AG04450 (cell line): Measurements from ENCODE around the gene JAM2. TPM values are rescaled to one million over a fixed set of nuclear protein-coding genes. Genes with fewer than 3 reads are reported as not detected.
"Not testable (repeated sequence)": the region's sequence is repeated elsewhere in the genome, so short reads cannot be mapped to it uniquely, and the experiment has no call there.

ENCODE experiments used
- CTCF ChIA-PET: fragments of 300-600, 350-600 bp; formaldehyde crosslinking; extraction: SDS; loops from one replicate; lab custom pipeline; 2022; ENCODE audit warnings: antibody characterized with exemption, inconsistent platforms; lab: Charles Lee
- POLR2A ChIA-PET: fragments of 350-600 bp; formaldehyde crosslinking; extraction: SDS; loops from one replicate; lab custom pipeline; 2021; ENCODE audit warnings: antibody characterized with exemption, inconsistent platforms; lab: Yijun Ruan, JAX
- DNase-seq: peaks from one replicate; pipeline ENCODE4 v3.0.0-alpha.2; 2011; ENCODE audit warnings: low read depth, low spot score
- H3K27ac ChIP-seq: one replicate; pipeline ENCODE4 v1.5.1; 2012; ENCODE audit warnings: low read depth, low read length, control low read depth
- H3K27me3 ChIP-seq: one replicate; pipeline ENCODE4 v1.6.0; 2012; ENCODE audit warnings: low read length; ENCODE audit not compliant: control insufficient read depth, insufficient read depth
- H3K4me3 ChIP-seq: 2 replicates; pipeline ENCODE4 v1.5.1; 2011; ENCODE audit warnings: mild to moderate bottlenecking, low read depth, low read length, control low read depth
- H3K9me3 ChIP-seq: 2 replicates; pipeline ENCODE4 v1.5.1; 2012; ENCODE audit warnings: low read length; ENCODE audit not compliant: control insufficient read depth, insufficient read depth
- CTCF ChIP-seq: IDR thresholded peaks from 2 replicates; pipeline ENCODE4 v1.5.1; 2011; ENCODE audit warnings: low read depth, low read length, control low read depth, inconsistent platforms
- polyA plus RNA-seq: library from polyadenylated mRNA; depleted of rRNA; stranded (reverse); fragments of >200 nt; gene quantifications from 2 replicates; pipeline ENCODE4 v1.2.3, GENCODE V29; 2011

Gene JAM2
- polyA plus RNA-seq, 1 experiment = 7.2 TPM

DNA sequence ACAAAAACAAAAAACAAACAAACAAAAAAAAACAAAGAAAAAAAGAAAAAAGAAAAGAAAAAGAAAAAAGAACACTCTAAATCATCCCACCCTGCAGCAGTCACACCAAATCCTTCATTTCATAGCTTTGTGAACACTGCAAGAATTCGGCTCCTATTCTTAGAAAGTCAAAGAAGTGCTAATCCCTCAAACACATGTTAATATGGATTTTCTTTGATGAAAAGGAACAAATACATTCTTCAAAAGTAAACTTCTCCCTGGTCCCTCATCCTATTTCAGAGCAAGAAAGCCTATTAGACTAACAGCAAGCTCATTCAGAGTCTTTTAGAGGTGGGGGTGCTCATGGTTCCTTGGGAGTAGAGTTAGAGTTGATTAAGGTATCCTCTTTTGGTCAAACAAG lies 24.6 kb upstream of the JAM2 start:
- no peak for DNase-seq
- no peak overlapping the region for H3K4me3 ChIP-seq
- no peaks in the 10 kb centered on the region for H3K9me3 ChIP-seq
- no peak for TF ChIP-seq CTCF
- ChIA-PET CTCF (interaction anchor here (1.2 kb wide), 1 partner anchor 93 kb away, joined by 3 read pairs; no protein-coding TSS in a partner anchor), POLR2A (no interaction called here)
- H3K27me3 ChIP-seq = no peaks in the 10 kb centered on the region
- no peak overlapping the region for H3K27ac ChIP-seq

DNA sequence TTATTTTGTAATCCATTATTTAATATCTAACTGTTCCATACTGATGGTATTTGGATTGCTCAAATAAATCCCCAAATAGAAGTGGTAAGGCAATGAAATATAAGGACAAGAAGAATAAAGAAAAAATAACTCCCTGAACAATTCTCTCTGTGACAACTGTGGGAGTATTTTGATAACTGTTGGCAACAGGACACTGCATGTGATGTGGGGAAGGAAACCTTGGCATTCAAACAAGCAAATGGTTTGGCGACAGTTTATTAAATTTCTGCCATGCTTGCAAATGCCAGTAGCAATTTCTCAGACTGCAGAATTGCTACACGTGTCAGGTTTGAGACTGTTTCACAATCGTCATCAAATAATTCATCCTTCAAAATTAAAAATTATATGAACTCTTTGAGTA lies 23.2 kb upstream of the JAM2 start:
- no peak for DNase-seq
- POLR2A ChIA-PET = no interaction called here
- CTCF ChIA-PET = no interaction called here

GRCh38 chr21:25619198-25619597 lies 19.9 kb upstream of the JAM2 start:
- POLR2A ChIA-PET = no interaction called here

More for the DNA sequence above, 23.2 kb upstream of the JAM2 start:
- Histone ChIP-seq H3K9me3 (no peaks in the 10 kb centered on the region), H3K27me3 (no peaks in the 10 kb centered on the region), H3K4me3 (no peak overlapping the region), H3K27ac (no peak overlapping the region)
- TF ChIP-seq CTCF = no peak

DNA sequence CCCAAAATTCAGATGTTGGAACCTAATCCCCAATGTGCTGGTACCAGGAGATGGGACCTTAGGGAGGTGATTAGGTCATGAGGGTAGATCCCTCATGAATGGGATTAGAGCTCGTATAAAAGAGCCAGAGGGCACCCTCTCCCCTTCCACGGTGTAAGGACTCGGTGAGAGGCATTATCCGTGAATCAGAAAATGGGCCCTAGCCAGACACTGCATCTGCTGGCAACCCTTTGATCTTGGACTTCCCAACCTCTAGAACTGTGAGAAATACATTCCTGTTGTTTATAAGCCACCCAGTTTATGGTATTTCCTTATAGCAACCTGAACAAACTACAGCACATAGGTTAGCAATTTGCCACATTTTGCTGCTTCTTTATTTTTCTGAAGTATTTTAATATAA lies 14.5 kb upstream of the JAM2 start:
- no peaks in the 10 kb centered on the region for H3K9me3 ChIP-seq
- ChIA-PET POLR2A (interaction anchor here (0.6 kb wide), 1 partner anchor 1138 kb away, joined by 5 read pairs; no protein-coding TSS in a partner anchor), CTCF (interaction anchor here (1.2 to 3.9 kb wide), 2 partner anchors 14 to 16 kb away, joined by 4 to 21 read pairs; partner anchors contain the start of genes JAM2 and MRPL39)

More at GRCh38 chr21:25619198-25619597, 19.9 kb upstream of the JAM2 start:
- Histone ChIP-seq H3K4me3 (no peak overlapping the region), H3K27me3 (no peaks in the 10 kb centered on the region), H3K27ac (no peak overlapping the region), H3K9me3 (no peaks in the 10 kb centered on the region)
- DNase-seq = no peak
- TF ChIP-seq CTCF = no peak
- CTCF ChIA-PET = no interaction called here

GRCh38 chr21:25625036-25625435 lies 14.0 kb upstream of the JAM2 start:
- POLR2A ChIA-PET = interaction anchor here (0.6 kb wide), 1 partner anchor 1138 kb away, joined by 5 read pairs; no protein-coding TSS in a partner anchor
- Histone ChIP-seq H3K27me3 (peaks cover 3% of the 10 kb centered on the region), H3K4me3 (no peak overlapping the region), H3K9me3 (no peaks in the 10 kb centered on the region), H3K27ac (no peak overlapping the region)
- TF ChIP-seq CTCF = no peak
- no peak for DNase-seq
- CTCF ChIA-PET = interaction anchor here (1.2 to 3.9 kb wide), 2 partner anchors 14 to 17 kb away, joined by 4 to 21 read pairs; partner anchors contain the start of genes JAM2 and MRPL39

More for the DNA sequence above, 14.5 kb upstream of the JAM2 start:
- Histone ChIP-seq H3K4me3 (no peak overlapping the region), H3K27ac (no peak overlapping the region), H3K27me3 (no peaks in the 10 kb centered on the region)
- DNase-seq = no peak
- TF ChIP-seq CTCF = no peak

GRCh38 chr21:25625776-25626555 lies 13.1 kb upstream of the JAM2 start:
- DNase-seq, H3K27me3 ChIP-seq, H3K27ac ChIP-seq, POLR2A ChIA-PET, H3K4me3 ChIP-seq, H3K9me3 ChIP-seq: not testable (repeated sequence)
- CTCF ChIA-PET = interaction anchor here (0.8 to 3.9 kb wide), 3 partner anchors 13 to 271 kb away, joined by 3 to 21 read pairs (median 4); partner anchors contain the start of genes JAM2 and MRPL39
